Ascending aorta (tissue), 2 donors: Measurements from ENCODE around the gene PPP1R16B. TPM values are rescaled to one million over a fixed set of nuclear protein-coding genes. Genes with fewer than 3 reads are reported as not detected.
A peak's percentile ranks its signal among the peaks of the same experiment; 100 is the strongest.

Experiments
- DNase-seq, 2 donors: peaks; one replicate each; pipeline ENCODE4 v3.0.0-alpha.2; 2019; ENCODE audit warnings: low spot score in 2 of 2
- H3K27ac ChIP-seq, 2 donors: fragments of 200-600 bp; sonication (generic); one replicate each; pipeline ENCODE4 v1.5.1; 2016 to 2017; ENCODE audit warnings: mild to moderate bottlenecking in 1 of 2
- H3K27me3 ChIP-seq: fragments of 200-600 bp; sonication (generic); one replicate; pipeline ENCODE4 v1.5.1; 2017
- H3K36me3 ChIP-seq, 2 donors: fragments of 200-600 bp; sonication (generic); one replicate each; pipeline ENCODE4 v1.5.1; 2016
- H3K4me1 ChIP-seq, 2 donors: fragments of 200-600 bp; sonication (generic); one replicate each; pipeline ENCODE4 v1.5.1; 2016 to 2017; ENCODE audit warnings: mild to moderate bottlenecking in 1 of 2
- H3K4me3 ChIP-seq, 2 donors: fragments of 200-600 bp; sonication (generic); one replicate each; pipeline ENCODE4 v1.5.1; 2016 to 2017; ENCODE audit warnings: mild to moderate bottlenecking in 1 of 2
- H3K9me3 ChIP-seq, 2 donors: fragments of 200-600 bp; sonication (generic); one replicate each; pipeline ENCODE4 v1.5.1; 2016
- CTCF ChIP-seq, 3 experiments: fragments of 200-600 bp in 2 of 3; fragments of 450-650 bp in 1 of 3; sonication (generic) in 2 of 3; IDR thresholded peaks; one replicate each; pipeline ENCODE4 v1.5.1; 2016 to 2019; ENCODE audit warnings: antibody characterized with exemption in 3 of 3, mild to moderate bottlenecking in 1 of 3, moderate library complexity in 1 of 3
- intact Hi-C: fragments of 100-400 bp; cut with DNase I; formaldehyde crosslinking; loops from one replicate; pipeline ENCODE4 v1.15.1; 2023
- total RNA-seq: library from RNA; depleted of rRNA; stranded (reverse); fragments of >200 nt; gene quantifications from one replicate; pipeline ENCODE4 v1.1.0, GENCODE V29; 2016

PPP1R16B gene
- total RNA-seq, 1 donor from 2014 or later, result 26.4 TPM

DNA sequence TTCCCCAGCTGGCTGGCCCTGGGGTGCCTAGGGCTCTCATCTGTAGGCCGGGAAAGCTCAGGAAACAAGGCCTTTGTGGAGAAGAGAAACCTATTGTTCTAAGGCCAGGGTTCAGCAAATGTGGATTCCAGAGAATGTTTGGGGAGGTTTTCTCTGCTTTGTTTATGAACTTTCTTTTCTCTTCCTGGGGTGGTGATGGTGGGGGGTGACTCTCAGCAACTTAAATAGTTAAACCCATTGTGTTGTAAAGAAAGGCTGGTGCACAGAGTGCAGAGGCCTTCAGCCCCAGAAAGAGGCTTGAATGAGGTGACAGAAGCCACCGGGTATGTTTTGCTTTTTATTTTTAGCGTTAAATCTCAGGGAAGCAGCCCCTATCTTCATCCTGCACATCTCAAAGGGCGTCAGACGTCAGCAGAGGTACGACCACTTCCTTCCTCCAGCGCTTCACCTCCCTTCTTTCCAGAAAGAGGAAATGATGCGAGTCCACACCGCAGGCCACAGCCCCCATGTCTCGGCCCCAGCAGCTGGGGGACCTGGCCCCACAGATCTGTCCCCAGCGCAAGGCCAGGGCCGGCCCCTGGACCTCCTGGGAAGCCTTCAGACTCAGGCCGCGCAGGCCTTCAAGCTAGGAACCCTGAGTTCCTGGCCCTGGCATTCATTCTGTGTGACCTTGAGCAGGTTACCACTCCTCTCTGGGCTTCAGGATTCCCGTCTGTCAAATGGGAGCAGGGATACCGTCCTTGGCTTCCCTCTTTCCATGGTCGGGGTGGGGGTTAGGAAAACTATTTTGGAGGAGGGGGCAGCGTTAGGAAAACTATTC lies 605 bp upstream of the PPP1R16B start:
- TF ChIP-seq CTCF (IDR thresholded peaks at IDR 0.05), result no peak
- peak overlapping the region; percentile 62 to 65 for H3K4me3 ChIP-seq
- peak overlapping the region in 1 of 2 donors; percentile 53 for H3K27ac ChIP-seq
- no peaks in the 10 kb centered on the region for H3K36me3 ChIP-seq
- H3K9me3 ChIP-seq, result no peaks in the 10 kb centered on the region
- H3K4me1 ChIP-seq, result peaks cover 0 to 8% of the 10 kb centered on the region in 2 donors
- peak in 1 of 2 donors; percentile 68 for DNase-seq
- intact Hi-C loops, result no loop called here
- H3K27me3 ChIP-seq, result peaks cover 7% of the 10 kb centered on the region

GRCh38 chr20:38805958-38806854 lies 709 bp downstream of the PPP1R16B start:
- Histone ChIP-seq H3K9me3 (no peaks in the 10 kb centered on the region), H3K4me3 (peak overlapping the region; percentile 62 to 65), H3K27ac (peak overlapping the region in 1 of 2 donors; percentile 53), H3K4me1 (peaks cover 0 to 8% of the 10 kb centered on the region in 2 donors), H3K36me3 (no peaks in the 10 kb centered on the region), H3K27me3 (peaks cover 7% of the 10 kb centered on the region)
- peak in 1 of 3 experiments; percentile 16 for TF ChIP-seq CTCF (IDR thresholded peaks at IDR 0.05)
- intact Hi-C loops, result no loop called here
- DNase-seq, result no peak

GRCh38 chr20:38806855-38807655 lies 1.6 kb downstream of the PPP1R16B start:
- Histone ChIP-seq H3K9me3 (no peaks in the 10 kb centered on the region), H3K36me3 (no peaks in the 10 kb centered on the region), H3K27ac (no peak overlapping the region), H3K4me1 (peaks cover 0 to 8% of the 10 kb centered on the region in 2 donors), H3K4me3 (peak overlapping the region; percentile 62 to 65), H3K27me3 (peaks cover 7% of the 10 kb centered on the region)
- no peak for DNase-seq
- intact Hi-C loops, result no loop called here
- no peak for TF ChIP-seq CTCF (IDR thresholded peaks at IDR 0.05)

DNA sequence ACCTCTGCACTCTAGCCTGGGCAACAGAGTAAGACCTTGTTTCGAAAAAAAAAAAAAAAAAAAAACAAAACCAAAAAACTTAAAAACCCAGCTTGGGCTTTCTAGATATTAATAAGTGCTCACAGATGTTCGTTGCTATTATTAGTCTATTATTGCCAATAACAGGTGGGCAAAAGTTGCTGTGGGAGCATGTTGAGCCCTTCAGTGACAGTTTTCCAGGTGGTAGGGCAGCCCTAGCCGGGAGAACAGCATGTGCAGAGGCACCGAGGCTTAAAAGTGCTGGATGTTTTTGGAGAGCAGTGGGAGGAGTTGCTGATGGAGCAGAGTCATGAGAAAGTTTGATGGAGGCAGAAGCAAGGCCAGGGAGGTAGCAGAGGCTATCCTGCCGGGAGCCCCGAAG lies 4.4 kb downstream of the PPP1R16B start:
- intact Hi-C loops, result loop anchor here (10.0 kb wide), 1 partner anchor 85 kb away; no protein-coding TSS in a partner anchor
- no peak for TF ChIP-seq CTCF (IDR thresholded peaks at IDR 0.05)
- H3K27me3 ChIP-seq, result peaks cover 7% of the 10 kb centered on the region

More for the DNA sequence above, 4.4 kb downstream of the PPP1R16B start:
- Histone ChIP-seq H3K36me3 (no peaks in the 10 kb centered on the region), H3K9me3 (no peaks in the 10 kb centered on the region), H3K4me3 (no peak overlapping the region), H3K27ac (no peak overlapping the region), H3K4me1 (peaks cover 0 to 8% of the 10 kb centered on the region in 2 donors)
- DNase-seq, result peak in 1 of 2 donors; percentile 41
